ENCODE results near the gene DYNLT2.
A peak's percentile ranks its signal among the peaks of the same experiment; 100 is the strongest.

Gene DYNLT2

DNA sequence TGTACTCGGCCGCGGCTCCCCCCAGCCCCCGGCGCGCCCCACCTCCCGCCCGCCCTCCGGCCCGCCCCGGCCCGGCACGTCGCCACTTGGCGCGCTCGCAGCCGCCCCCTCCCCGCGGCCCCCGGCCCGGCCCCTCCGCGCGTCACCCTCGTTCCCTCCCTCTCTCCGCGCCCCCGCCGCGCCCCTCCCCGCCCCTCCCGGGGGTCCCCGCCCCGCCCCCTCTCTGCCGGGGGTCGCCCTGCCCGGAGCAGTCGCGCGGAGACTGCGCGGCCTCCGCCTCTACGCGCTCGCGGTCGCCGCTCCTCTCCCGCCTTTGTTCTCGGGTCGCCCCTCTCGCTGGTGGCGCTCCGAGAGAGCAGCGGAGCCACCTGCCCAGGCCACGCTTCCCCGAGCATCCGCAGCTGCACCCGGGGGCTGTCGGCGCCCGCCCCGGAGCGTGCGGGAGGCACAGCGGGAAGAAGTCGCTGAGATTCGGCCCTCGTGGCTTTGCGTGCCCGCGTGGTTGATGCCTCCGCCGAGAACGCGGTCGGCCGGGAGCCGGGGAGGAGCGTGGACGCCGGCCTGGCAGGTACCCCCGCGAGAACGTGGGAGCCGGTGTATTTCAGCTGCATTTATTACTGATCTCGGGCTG, 26.8 kb downstream of the DYNLT2 start, which contains the start of gene PHF10:
Gene PHF10 (minus strand): TSS at position 7 of the 631 bp plus-strand sequence. CDS start 569 bp downstream, outside the sequence.
- H3K79me1 ChIP-seq (ENCODE audit: low read length), result peaks cover 11% of the 10 kb centered on the region
- H3K4me2 ChIP-seq (ENCODE audit: low read length), result peak within 1 kb of the TSS; percentile 92
- H2AFZ ChIP-seq (ENCODE audit: insufficient read depth, low read length, poor library complexity), result peak within 1 kb of the TSS; percentile 100
- no CpG with 5 or more reads among the region's 89 CpGs for WGBS (ENCODE audit: extremely low coverage, insufficient coverage, insufficient read length)
- peak within 1 kb of the TSS; percentile 90 for H3K4ac ChIP-seq (ENCODE audit: low read depth, low read length)
- H3K23ac ChIP-seq (ENCODE audit: low read length), result no peak within 1 kb of the TSS
- peak within 1 kb of the TSS; percentile 100 for H3K14ac ChIP-seq (ENCODE audit: low read length)
- peak within 1 kb of the TSS; percentile 28 for H2AK5ac ChIP-seq (ENCODE audit: low read length)
- H3K18ac ChIP-seq (ENCODE audit: low read length), result peak within 1 kb of the TSS; percentile 95
- peak within 1 kb of the TSS; percentile 94 for H3K27ac ChIP-seq (ENCODE audit: low read depth, low read length)
- no peaks in the 10 kb centered on the region for H3K9me3 ChIP-seq (ENCODE audit: insufficient read depth, low read depth, low read length)
- H3K4me3 ChIP-seq (ENCODE audit: low read depth, low read length), result peak within 1 kb of the TSS; percentile 94
- H4K12ac ChIP-seq (ENCODE audit: low read depth, low read length), result peak within 1 kb of the TSS; percentile 99
- peak; percentile 7 to 41 for DNase-seq
- peak within 1 kb of the TSS; percentile 10 for H2BK12ac ChIP-seq (ENCODE audit: low read length)
- peak within 1 kb of the TSS; percentile 99 for H2BK120ac ChIP-seq (ENCODE audit: insufficient read depth, low read length, poor library complexity)
- peak within 1 kb of the TSS; percentile 98 for H4K91ac ChIP-seq (ENCODE audit: low read depth, low read length)
- H3K27me3 ChIP-seq (ENCODE audit: insufficient read depth, low read length), result no peaks in the 10 kb centered on the region
- H3K4me1 ChIP-seq (ENCODE audit: control insufficient read depth in 1 of 2, insufficient read depth in 2 of 2, low read length in 2 of 2), result peaks cover 0 to 5% of the 10 kb centered on the region in 2 experiments
- peak within 1 kb of the TSS; percentile 45 for H3K9ac ChIP-seq (ENCODE audit: low read length)
- peaks cover 9% of the 10 kb centered on the region for H3K79me2 ChIP-seq (ENCODE audit: control insufficient read depth, insufficient read depth, low read length, poor library complexity)
- H3K36me3 ChIP-seq (ENCODE audit: control insufficient read depth in 1 of 2, insufficient read depth in 2 of 2, low read length in 2 of 2), result no peaks in the 10 kb centered on the region
- peak within 1 kb of the TSS; percentile 99 for H4K8ac ChIP-seq (ENCODE audit: low read depth, low read length)
- H2BK5ac ChIP-seq (ENCODE audit: low read depth, low read length, poor library complexity), result peak within 1 kb of the TSS; percentile 97

DNA sequence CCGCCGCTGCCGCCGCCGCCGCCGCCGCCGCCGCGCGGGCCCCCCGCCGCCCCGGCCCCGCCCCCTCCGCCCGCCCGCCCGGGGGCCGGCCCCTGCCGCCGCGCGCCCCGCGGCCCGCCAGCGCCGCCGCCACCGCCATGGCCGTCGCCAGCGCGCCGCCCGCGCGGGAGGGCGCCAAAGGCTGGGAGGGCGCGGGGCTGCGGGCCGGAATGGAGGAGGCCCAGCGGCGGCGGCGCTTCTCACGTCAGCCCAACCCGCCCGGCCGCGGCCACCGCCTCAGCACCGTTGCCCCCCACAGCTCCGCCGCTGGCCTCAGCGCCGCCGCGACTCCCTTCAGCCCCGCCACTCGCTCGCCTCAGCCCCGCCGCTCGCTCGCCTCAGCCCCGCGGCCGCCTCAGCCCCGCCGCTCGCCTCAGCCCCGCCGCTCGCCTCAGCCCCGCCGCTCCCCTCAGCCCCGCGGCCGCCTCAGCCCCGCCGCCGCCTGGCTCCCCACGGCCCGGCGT, 27.3 kb downstream of the DYNLT2 start:
- peak overlapping the region; percentile 99 for H2BK120ac ChIP-seq (ENCODE audit: insufficient read depth, low read length, poor library complexity)
- peak overlapping the region; percentile 100 for H2AFZ ChIP-seq (ENCODE audit: insufficient read depth, low read length, poor library complexity)
- peak overlapping the region; percentile 97 for H2BK5ac ChIP-seq (ENCODE audit: low read depth, low read length, poor library complexity)
- H3K27me3 ChIP-seq (ENCODE audit: insufficient read depth, low read length), result no peaks in the 10 kb centered on the region
- H3K9me3 ChIP-seq (ENCODE audit: insufficient read depth, low read depth, low read length), result no peaks in the 10 kb centered on the region
- peak overlapping the region; percentile 99 for H4K8ac ChIP-seq (ENCODE audit: low read depth, low read length)
- H3K4me2 ChIP-seq (ENCODE audit: low read length), result peak overlapping the region; percentile 47
- peak overlapping the region; percentile 100 for H3K14ac ChIP-seq (ENCODE audit: low read length)
- H3K27ac ChIP-seq (ENCODE audit: low read depth, low read length), result peak overlapping the region; percentile 94
- H3K4ac ChIP-seq (ENCODE audit: low read depth, low read length), result peak overlapping the region; percentile 90
- peak overlapping the region; percentile 93 for H3K4me3 ChIP-seq (ENCODE audit: low read depth, low read length)
- peaks cover 9% of the 10 kb centered on the region for H3K79me2 ChIP-seq (ENCODE audit: control insufficient read depth, insufficient read depth, low read length, poor library complexity)
- no peak overlapping the region for H3K23ac ChIP-seq (ENCODE audit: low read length)
- DNase-seq, result peak in 1 of 2 donors; percentile 54
- peak overlapping the region; percentile 99 for H4K12ac ChIP-seq (ENCODE audit: low read depth, low read length)
- peak overlapping the region; percentile 95 for H3K18ac ChIP-seq (ENCODE audit: low read length)
- WGBS (ENCODE audit: extremely low coverage, insufficient coverage, insufficient read length), result no CpG with 5 or more reads among the region's 89 CpGs
- H3K36me3 ChIP-seq (ENCODE audit: control insufficient read depth in 1 of 2, insufficient read depth in 2 of 2, low read length in 2 of 2), result no peaks in the 10 kb centered on the region
- peaks cover 0 to 5% of the 10 kb centered on the region in 2 experiments for H3K4me1 ChIP-seq (ENCODE audit: control insufficient read depth in 1 of 2, insufficient read depth in 2 of 2, low read length in 2 of 2)
- H4K91ac ChIP-seq (ENCODE audit: low read depth, low read length), result peak overlapping the region; percentile 98
- H3K9ac ChIP-seq (ENCODE audit: low read length), result peak overlapping the region; percentile 45
- no peak overlapping the region for H2BK12ac ChIP-seq (ENCODE audit: low read length)
- peaks cover 11% of the 10 kb centered on the region for H3K79me1 ChIP-seq (ENCODE audit: low read length)
- peak overlapping the region; percentile 28 for H2AK5ac ChIP-seq (ENCODE audit: low read length)

DNA sequence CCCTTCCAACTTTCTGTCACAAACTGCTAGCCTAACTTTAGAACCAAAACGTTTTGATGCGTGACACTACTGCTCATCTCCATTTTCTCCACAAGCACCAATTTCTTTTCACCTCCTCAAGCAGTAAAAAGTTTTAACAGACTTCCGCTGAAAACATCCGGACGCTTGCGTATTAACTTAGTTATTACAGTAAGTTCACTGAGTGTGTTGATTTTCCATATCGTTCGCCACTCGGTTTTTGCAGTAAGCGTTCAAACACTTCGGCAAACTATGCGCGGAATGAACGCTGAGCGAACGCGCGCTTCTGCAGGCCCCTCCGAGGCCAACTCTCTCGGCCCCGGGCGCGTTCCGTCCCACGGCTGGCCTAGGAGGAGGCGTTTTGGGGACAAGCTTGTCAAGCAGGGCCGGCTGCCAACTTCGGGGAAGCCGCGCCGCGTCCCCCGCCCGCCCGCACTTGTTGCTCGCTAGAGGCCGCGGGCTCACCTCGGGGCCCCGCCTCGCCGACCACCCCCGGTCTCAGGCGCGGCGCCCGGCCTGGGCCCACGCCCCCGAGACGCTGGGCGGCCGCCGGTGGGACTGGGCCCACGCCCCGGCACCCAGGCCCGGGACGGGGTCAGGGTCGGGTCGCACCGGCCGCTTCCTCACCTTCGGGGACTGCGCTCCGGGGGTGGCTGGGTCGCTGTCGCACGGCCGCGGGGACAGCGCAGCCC, 28.0 kb downstream of the DYNLT2 start:
- Histone ChIP-seq H2AK5ac (ENCODE audit: low read length) (no peak overlapping the region), H3K36me3 (ENCODE audit: control insufficient read depth in 1 of 2, insufficient read depth in 2 of 2, low read length in 2 of 2) (no peaks in the 10 kb centered on the region), H3K23ac (ENCODE audit: low read length) (no peak overlapping the region), H4K91ac (ENCODE audit: low read depth, low read length) (peak overlapping the region; percentile 63), H3K4ac (ENCODE audit: low read depth, low read length) (peak overlapping the region; percentile 29), H3K4me2 (ENCODE audit: low read length) (peak overlapping the region; percentile 90), H2AFZ (ENCODE audit: insufficient read depth, low read length, poor library complexity) (peak overlapping the region; percentile 89), H4K8ac (ENCODE audit: low read depth, low read length) (peak overlapping the region; percentile 21), H2BK12ac (ENCODE audit: low read length) (no peak overlapping the region), H2BK5ac (ENCODE audit: low read depth, low read length, poor library complexity) (peak overlapping the region; percentile 26), H3K79me1 (ENCODE audit: low read length) (peaks cover 11% of the 10 kb centered on the region), H3K9ac (ENCODE audit: low read length) (peak overlapping the region; percentile 39), H3K4me3 (ENCODE audit: low read depth, low read length) (peak overlapping the region; percentile 94), H3K9me3 (ENCODE audit: insufficient read depth, low read depth, low read length) (no peaks in the 10 kb centered on the region), H3K27ac (ENCODE audit: low read depth, low read length) (peak overlapping the region; percentile 77), H3K79me2 (ENCODE audit: control insufficient read depth, insufficient read depth, low read length, poor library complexity) (peaks cover 9% of the 10 kb centered on the region), H3K14ac (ENCODE audit: low read length) (peak overlapping the region; percentile 36), H3K27me3 (ENCODE audit: insufficient read depth, low read length) (no peaks in the 10 kb centered on the region), H4K12ac (ENCODE audit: low read depth, low read length) (peak overlapping the region; percentile 81), H3K4me1 (ENCODE audit: control insufficient read depth in 1 of 2, insufficient read depth in 2 of 2, low read length in 2 of 2) (peaks cover 0 to 5% of the 10 kb centered on the region in 2 experiments), H3K18ac (ENCODE audit: low read length) (peak overlapping the region; percentile 91), H2BK120ac (ENCODE audit: insufficient read depth, low read length, poor library complexity) (peak overlapping the region; percentile 2)
- WGBS (ENCODE audit: extremely low coverage, insufficient coverage, insufficient read length), result no CpG with 5 or more reads among the region's 70 CpGs
- DNase-seq, result peak; percentile 65 to 78

DNA sequence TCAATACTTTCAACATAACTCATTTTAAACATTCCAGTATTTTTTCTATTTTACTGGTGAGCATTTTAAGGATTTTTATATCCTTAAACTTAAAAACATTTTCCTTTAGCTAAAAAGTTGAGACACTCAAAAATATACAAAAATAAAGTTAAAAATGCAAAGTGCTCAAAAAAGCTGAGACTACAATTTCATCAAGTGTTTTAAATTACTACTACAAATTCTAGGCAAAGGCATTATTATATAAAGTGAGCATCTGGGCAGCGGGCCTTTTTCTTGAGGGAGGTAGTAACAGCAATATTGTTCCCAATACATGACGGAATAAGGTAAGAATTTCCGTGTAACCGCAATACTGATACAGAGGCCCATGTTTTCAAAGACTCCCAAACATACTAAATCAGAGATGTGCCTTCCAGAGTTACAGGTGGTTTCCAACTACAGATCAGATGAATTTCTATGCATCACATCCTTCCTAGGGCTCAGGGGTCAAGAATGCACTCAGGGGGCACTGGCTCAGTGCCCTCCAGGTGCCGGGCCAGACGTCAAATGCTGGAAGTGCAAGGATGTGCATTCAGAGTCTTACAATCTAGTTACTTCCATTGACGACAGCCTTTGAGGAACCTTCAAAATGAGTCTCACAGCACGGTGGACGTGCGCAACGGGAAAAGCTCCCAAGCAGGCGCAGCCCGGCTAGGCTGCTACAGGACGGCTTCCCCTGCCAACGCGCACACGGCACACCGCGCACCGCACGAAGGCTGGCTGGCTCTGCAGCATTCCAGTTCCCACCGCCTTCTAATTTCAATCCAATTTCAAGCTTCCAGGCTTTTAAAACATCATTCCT, 28.8 kb downstream of the DYNLT2 start:
- peaks cover 11% of the 10 kb centered on the region for H3K79me1 ChIP-seq (ENCODE audit: low read length)
- no peak overlapping the region for H3K14ac ChIP-seq (ENCODE audit: low read length)
- peak overlapping the region; percentile 6 for H3K9ac ChIP-seq (ENCODE audit: low read length)
- WGBS (ENCODE audit: extremely low coverage, insufficient coverage, insufficient read length), result no CpG with 5 or more reads among the region's 22 CpGs
- H3K18ac ChIP-seq (ENCODE audit: low read length), result no peak overlapping the region
- no peak overlapping the region for H2BK120ac ChIP-seq (ENCODE audit: insufficient read depth, low read length, poor library complexity)
- no peak overlapping the region for H2BK12ac ChIP-seq (ENCODE audit: low read length)
- no peak overlapping the region for H2BK5ac ChIP-seq (ENCODE audit: low read depth, low read length, poor library complexity)
- peaks cover 0 to 5% of the 10 kb centered on the region in 2 experiments for H3K4me1 ChIP-seq (ENCODE audit: control insufficient read depth in 1 of 2, insufficient read depth in 2 of 2, low read length in 2 of 2)
- no peak overlapping the region for H2AK5ac ChIP-seq (ENCODE audit: low read length)
- no peak overlapping the region for H2AFZ ChIP-seq (ENCODE audit: insufficient read depth, low read length, poor library complexity)
- DNase-seq, result peak; percentile 50 to 64
- peak overlapping the region; percentile 72 for H3K4me3 ChIP-seq (ENCODE audit: low read depth, low read length)
- no peaks in the 10 kb centered on the region for H3K36me3 ChIP-seq (ENCODE audit: control insufficient read depth in 1 of 2, insufficient read depth in 2 of 2, low read length in 2 of 2)
- no peak overlapping the region for H4K91ac ChIP-seq (ENCODE audit: low read depth, low read length)
- no peak overlapping the region for H4K12ac ChIP-seq (ENCODE audit: low read depth, low read length)
- H3K23ac ChIP-seq (ENCODE audit: low read length), result no peak overlapping the region
- H3K4ac ChIP-seq (ENCODE audit: low read depth, low read length), result no peak overlapping the region
- H4K8ac ChIP-seq (ENCODE audit: low read depth, low read length), result no peak overlapping the region
- no peaks in the 10 kb centered on the region for H3K9me3 ChIP-seq (ENCODE audit: insufficient read depth, low read depth, low read length)
- no peak overlapping the region for H3K27ac ChIP-seq (ENCODE audit: low read depth, low read length)
- peak overlapping the region; percentile 90 for H3K4me2 ChIP-seq (ENCODE audit: low read length)
- no peaks in the 10 kb centered on the region for H3K27me3 ChIP-seq (ENCODE audit: insufficient read depth, low read length)
- peaks cover 9% of the 10 kb centered on the region for H3K79me2 ChIP-seq (ENCODE audit: control insufficient read depth, insufficient read depth, low read length, poor library complexity)
